ENCODE results near the gene IL9R.
"Not testable (repeated sequence)": the region's sequence is repeated elsewhere in the genome, so short reads cannot be mapped to it uniquely, and the experiment has no call there.

DNA sequence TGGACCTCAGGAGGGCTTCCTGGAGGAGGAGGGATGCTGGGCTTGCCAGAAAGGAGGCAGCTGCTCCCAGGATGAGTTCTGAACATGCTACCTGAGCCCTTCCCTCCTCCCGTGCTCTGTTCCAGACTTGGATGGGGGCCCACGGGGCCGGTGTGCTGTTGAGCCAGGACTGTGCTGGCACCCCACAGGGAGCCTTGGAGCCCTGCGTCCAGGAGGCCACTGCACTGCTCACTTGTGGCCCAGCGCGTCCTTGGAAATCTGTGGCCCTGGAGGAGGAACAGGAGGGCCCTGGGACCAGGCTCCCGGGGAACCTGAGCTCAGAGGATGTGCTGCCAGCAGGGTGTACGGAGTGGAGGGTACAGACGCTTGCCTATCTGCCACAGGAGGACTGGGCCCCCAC lies 12.2 kb downstream of the IL9R start:
- TF ChIP-seq, protein P1, sequence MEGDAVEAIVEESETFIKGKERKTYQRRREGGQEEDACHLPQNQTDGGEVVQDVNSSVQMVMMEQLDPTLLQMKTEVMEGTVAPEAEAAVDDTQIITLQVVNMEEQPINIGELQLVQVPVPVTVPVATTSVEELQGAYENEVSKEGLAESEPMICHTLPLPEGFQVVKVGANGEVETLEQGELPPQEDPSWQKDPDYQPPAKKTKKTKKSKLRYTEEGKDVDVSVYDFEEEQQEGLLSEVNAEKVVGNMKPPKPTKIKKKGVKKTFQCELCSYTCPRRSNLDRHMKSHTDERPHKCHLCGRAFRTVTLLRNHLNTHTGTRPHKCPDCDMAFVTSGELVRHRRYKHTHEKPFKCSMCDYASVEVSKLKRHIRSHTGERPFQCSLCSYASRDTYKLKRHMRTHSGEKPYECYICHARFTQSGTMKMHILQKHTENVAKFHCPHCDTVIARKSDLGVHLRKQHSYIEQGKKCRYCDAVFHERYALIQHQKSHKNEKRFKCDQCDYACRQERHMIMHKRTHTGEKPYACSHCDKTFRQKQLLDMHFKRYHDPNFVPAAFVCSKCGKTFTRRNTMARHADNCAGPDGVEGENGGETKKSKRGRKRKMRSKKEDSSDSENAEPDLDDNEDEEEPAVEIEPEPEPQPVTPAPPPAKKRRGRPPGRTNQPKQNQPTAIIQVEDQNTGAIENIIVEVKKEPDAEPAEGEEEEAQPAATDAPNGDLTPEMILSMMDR (conservative IDR thresholded peaks at IDR 0.05) = not testable (repeated sequence)
- not testable (repeated sequence) for TF ChIP-seq ZFX (IDR thresholded peaks at IDR 0.05)
